Activated gamma-delta T cell (primary cell): Measurements from ENCODE around the gene DBN1.

Source experiments
- DNase-seq: peaks from one replicate; lab custom pipeline; 2025; lab: John Stamatoyannopoulos, UW

The DBN1 gene

GRCh38 chr5:177455661-177456590, 17.5 kb downstream of the DBN1 start:
- peak; percentile 87 for DNase-seq

DNA sequence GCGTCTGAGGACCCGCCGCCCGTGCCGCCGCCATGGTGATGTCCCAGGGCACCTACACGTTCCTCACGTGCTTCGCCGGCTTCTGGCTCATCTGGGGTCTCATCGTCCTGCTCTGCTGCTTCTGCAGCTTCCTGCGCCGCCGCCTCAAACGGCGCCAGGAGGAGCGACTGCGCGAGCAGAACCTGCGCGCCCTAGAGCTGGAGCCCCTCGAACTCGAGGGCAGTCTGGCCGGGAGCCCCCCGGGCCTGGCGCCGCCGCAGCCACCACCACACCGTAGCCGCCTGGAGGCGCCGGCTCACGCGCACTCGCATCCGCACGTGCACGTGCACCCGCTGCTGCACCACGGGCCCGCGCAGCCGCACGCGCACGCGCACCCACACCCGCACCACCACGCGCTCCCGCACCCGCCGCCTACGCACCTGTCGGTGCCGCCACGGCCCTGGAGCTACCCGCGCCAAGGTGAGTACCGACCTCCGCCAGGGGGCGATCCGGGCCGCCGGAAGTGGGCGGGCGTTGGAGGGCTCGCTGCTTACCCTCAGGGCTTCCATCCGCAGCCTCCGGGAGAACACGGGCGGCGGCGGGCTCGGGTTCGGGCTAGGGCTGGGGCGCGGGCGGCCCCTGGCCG, 18.3 kb downstream of the DBN1 start:
- peak; percentile 87 for DNase-seq

GRCh38 chr5:177454397-177455035, 18.9 kb downstream of the DBN1 start:
- peak; percentile 97 for DNase-seq

DNA sequence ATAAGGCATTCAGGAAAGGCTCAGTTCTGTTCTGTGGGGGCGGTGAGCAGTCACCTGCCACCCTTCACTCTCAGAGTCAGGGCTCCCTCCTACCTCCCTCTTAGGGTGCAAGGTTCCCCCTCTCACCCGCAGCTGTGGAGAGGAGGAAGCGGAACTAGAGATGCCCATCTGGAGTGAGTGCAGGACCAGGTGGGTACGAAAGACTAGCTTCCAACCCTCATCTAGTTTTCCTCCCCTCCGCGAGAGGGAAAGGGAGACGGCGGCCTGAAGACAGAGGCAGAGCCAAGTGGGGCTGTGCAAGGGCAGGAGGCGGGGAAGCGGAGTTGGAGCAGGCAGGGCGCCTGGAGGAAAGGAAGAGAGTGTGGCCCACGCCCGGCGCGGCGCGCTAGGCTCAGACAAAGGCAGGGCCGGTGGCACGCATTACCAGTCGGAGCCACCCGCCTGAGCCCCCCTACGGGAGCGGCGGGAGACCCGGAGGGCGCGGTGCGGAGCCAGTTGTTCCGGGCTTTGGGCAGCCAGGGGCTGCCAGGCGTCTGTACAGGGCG, 19.5 kb downstream of the DBN1 start:
- no peak for DNase-seq

GRCh38 chr5:177452688-177453638, 20.5 kb downstream of the DBN1 start:
- no peak for DNase-seq

DNA sequence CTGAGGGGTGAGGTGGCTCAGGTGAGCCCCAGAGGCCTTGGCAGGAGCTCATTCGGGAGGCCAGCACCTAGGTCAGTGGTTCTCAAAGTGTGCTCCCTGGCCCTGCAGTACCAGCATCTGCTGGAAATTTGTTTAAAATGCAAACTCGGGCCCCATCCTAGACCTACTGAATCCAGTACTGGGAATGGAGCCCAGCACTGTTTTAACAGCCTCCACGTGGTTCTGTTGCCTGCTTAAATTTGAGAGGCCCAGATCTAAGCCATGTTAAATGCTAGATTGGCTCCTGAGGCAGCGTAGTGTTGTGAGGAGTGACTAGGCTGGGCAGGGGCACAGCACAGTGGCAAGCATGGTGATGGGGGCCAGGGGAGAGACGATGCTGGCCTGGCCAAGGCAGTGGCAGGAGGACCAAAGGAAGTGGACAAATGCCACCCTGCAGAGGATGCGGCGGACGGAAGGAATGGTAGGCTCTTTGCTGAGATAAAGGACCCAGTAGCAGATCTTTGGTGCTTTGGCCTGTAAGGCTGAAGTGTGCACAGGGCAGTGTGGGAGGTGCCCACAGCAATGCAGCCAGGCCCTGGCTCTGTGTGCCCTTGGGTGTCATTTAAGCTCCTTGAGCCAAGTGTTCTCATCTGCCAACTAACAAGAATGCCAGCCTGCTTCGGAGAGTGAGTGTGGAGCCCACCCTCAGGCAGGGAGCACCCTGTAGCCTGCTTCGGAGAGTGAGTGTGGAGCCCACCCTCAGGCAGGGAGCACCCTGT, 22.6 kb downstream of the DBN1 start:
- no peak for DNase-seq

- DNase-seq: no peak
Observed at GRCh38 chr5:177449140-177450061, 24.0 kb downstream of the DBN1 start.

DNA sequence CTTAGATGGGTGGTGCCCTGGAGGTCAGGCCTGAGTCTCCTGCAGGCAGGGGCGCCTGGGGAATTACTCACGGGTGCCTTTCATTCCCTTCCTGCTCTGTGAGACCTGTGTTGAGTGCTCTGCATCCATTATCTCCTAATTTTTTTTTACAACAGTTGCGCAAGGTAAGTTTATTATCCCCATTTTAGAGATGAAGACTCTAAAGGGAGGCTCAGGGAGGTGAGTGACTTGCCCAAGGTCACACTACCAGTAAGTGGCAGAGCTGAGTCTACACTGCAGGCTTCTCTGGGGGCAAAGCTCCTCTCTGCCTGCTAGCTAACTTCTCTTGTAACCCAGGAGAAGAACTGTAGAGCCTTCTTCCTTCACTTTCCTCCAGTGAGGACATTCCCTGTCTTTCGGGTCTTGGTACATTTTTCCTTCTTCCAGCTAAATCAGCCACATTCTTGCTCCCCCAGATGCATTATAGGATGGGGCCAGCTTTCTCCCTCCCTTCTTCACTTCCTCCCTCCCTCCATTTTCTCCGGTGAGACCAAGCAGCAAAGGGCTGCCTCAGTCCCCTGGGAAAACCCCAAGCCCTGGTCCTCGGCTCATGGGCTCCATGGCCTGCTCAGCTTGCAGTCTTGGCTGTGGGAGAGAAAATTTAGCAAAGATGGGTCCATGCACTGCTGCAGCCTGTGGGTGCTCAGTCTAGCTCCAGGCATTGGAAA, 25.0 kb downstream of the DBN1 start:
- no peak for DNase-seq

GRCh38 chr5:177447611-177448243, 25.7 kb downstream of the DBN1 start:
- DNase-seq: no peak

DNA sequence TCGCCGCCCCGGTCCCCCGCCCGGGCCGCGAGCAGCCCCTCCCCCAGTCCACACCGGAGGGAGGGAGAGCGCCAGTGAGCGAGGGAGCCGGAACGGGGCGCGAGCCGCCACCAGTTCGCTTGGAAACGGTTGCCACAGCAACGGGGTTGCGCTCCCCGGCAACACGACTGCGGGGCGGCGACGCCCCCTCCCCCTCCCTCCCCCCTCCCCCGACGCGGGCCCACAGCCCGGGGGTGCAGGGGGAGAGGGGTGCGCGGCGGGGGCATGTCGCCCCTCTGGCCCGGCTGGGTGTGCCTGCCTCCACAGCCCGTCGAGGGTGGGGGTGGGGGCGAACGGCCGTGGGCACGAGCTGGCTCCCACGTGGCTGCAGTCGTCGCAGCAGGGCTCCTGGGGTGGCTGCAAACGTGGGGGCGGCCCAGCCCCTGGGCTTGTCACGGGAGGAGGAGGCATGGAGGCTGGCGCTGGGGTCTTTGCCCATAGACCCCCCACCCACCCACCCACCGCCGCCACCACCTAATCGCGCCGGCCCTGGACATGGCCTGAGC, 26.3 kb downstream of the DBN1 start:
- peak; percentile 66 for DNase-seq

DNA sequence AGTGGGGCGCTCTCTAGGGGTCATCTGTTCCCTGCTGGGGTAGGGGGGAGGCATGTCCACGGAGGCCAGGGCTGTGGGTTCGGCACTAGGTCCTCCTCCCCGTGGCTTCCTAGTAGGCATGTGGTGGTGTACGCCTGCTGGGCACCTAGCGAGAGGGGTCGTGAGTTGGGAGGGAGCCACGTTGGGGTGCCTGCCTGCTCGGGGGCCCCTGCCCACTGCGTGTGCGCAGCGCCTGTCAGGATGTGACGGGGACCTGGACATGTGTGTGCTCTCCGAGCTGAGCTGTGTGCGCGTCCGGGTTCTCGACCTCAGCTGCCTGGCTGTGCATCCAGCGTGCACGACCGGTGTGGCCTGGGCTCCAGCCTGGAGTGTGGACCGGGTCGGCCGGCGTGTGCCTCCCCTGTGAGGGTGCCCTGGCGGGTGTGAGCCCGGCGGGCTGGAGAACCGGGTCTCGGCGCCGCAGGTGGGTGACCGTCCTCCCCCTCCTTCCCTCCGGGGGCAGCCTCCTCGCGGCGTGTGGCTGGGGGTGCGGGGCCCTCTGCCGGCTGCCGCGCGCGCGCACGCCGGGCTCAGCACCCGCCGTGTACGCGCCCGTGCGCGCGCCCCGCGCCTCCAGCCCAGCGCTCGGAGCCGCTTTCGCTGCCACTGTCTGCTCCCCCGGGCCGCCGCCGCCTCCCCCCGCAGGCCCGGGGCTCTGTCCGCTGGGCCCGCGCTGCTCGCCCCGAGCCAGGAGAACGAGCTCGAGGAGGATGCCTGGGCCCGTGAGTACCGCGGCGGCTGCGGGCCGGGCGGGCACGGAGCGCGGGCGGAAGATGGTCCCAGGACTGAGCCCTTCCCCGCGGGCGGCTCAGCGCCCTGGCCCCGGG, 27.0 kb downstream of the DBN1 start, which contains the start of gene PRR7:
Gene PRR7, plus strand, starts transcription at position 615 of the 866 bp plus-strand sequence. CDS start 8,254 bp downstream, outside the sequence.
- peak; percentile 63 for DNase-seq

GRCh38 chr5:177445917-177446199, 27.6 kb downstream of the DBN1 start:
- DNase-seq: no peak

DNA sequence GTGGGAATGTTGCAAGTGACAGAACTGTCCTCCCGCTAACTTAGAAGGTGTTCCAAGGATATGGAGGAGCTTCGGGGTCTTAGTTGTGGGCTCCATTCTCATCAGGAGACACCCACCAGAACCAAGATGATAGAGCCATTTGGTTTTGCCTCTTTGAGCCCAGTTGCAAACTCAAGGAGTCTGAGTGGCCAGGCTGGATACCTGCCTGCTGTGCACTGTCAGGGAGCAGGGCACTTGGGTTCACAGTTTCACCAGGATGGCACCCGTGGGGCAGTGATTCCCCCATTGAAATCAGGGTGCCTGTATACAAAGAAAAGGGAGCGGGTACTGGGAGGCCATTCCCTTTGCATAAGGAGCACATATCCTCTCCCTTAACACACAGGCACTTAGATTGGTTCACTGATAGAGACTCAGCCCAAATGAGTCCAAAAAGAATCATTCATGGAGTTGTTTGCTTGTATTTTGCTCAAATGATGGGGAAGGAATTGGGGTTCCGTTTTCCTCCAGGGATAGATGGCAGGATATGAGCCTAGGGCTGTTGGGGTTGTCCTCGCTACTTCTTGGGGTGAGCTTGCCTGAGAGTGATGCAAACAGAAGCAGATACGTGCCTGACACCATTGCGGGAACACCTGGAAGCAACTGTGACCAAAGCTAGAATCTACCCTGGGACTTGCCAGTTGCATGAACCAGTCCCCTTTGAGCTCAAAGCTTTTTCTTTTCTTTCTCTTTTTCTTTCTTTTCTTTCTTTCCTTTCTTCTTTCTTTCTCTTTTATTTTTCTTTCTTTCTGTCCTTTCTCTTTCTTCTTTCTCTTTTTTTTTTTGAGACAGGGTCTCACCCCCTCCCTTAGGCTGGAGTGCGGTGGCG, 28.1 kb downstream of the DBN1 start:
- DNase-seq: no peak

GRCh38 chr5:177444106-177445051, 29.1 kb downstream of the DBN1 start:
- DNase-seq: no peak
